Fibroblast of the conjunctiva (primary cell): ENCODE measurements around the gene SNRNP27.
"Not testable (repeated sequence)": the region's sequence is repeated elsewhere in the genome, so short reads cannot be mapped to it uniquely, and the experiment has no call there.

ENCODE experiments used
- DNase-seq: peaks from one replicate; pipeline ENCODE4 v3.0.0-alpha.2; 2010; ENCODE audit warnings: low read depth

The SNRNP27 gene

DNA sequence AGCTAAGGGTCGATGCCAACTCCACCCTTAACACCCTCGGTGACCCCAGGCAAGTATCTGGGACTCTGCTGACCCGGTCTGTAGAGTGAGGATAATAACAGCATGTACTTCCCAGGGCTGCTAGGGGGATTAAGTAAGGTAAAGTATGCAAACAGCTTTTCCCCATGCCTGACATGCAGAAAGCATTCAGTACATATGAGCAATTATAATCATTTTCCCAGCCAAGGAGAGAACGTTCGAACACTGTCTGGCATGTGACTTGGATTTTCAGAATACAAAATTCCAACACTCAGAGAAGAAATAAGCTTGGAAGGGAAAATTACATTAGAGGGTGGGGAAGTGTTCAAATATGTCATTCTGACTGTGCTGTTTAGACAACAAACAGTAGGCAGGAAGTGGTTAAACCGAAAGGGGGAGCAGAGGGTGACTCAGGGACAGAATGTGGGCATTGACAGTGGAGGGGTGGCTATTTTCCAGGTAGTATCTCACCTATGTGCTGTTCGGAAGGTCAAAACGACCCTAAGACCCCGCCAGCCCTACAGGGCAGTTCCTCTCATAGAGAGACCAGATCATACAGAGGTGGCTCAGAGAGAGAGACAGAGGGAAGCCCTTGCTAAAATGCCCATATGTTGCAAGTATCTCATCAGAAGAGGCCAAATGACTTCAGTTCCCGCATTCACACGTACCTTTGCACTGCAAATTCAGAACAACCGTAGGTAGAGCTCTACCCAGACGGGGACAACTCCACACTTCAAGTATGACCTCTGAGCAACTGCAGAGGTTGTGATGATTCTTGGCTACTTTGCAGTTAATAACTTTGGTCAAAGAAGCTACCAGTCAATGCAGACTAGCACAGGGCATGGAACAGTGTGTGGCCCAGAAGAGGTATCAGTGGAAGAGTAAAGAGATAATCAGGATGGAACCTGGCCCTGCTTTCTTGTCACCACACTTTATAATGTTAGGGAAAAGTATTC, 52.9 kb downstream of the SNRNP27 start:
- no peak for DNase-seq

GRCh38 chr2:69947325-69947931, 53.7 kb downstream of the SNRNP27 start:
- DNase-seq, result no peak

GRCh38 chr2:69948032-69948962, 54.5 kb downstream of the SNRNP27 start:
- DNase-seq, result no peak

GRCh38 chr2:69948963-69949645, 55.3 kb downstream of the SNRNP27 start:
- no peak for DNase-seq

DNA sequence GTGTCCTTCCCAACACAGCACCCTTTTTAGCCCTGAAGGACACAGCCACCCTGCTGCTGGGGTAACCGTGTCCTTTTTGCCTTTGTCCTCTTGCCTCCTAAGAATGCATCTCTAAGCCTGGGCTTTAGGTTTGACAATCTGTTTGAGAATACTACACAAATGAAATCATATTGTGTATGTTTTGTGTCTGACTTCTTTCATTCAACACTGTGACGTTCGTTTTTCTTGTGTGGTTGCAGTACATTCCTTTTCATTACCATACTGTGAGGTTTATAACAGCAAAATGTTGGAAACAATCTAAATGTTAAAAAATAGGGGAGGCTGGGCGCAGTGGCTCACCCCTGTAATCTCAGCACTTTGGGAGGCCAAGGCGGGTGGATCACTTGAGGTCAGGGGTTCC, 56.5 kb downstream of the SNRNP27 start:
- DNase-seq, result no peak

DNA sequence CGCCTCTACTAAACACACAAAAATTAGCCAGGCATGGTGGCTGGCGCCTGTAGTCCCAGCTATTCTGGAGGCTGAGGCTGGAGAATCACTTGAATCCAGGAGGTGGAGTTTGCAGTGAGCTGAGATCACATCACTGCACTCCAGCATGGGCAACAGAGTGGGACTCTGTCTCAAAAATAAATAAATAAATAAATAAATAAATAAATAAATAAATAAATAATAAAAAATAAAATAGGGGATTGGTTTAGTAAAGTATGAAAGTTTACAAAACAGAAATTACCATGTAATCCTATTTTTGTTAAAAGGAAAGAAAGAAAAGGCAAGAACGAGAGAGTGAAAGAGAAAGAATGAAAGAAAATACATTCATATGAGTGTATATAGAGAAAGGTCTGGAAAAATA, 56.9 kb downstream of the SNRNP27 start:
- not testable (repeated sequence) for DNase-seq

- no peak for DNase-seq
These were observed 58.8 kb downstream of the SNRNP27 start for GRCh38 chr2:69952336-69953115.

DNA sequence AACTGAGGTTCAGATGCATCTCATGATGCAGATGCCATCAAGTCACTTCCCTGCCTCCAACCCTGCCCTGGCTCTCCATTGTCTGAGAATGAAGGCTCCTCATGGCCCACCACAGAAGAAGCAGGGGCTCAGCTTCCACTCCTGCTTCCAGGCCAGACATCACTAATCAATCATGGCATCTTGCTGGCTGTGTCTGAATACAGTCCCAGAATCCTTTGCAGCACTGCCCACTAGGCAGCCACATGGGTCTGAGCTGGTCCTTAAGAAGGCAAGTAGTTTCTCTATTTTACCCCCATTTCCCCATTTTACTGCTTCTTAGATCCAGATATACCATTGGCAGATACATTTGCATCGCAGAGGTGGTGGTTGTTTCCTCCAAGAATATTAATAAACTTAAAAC, 60.3 kb downstream of the SNRNP27 start:
- no peak for DNase-seq
